GM18868 (cell line): ENCODE results near the gene SLC30A7.
"Not testable (repeated sequence)": the region's sequence is repeated elsewhere in the genome, so short reads cannot be mapped to it uniquely, and the experiment has no call there.

ENCODE experiments used
- ATAC-seq: cut with Tn5 transposase; IDR thresholded peaks from one replicate; pipeline ENCODE4 v1.9.1; 2021; ENCODE audit warnings: mild to moderate bottlenecking, moderate library complexity; ENCODE audit not compliant: unreplicated experiment

Gene SLC30A7

DNA sequence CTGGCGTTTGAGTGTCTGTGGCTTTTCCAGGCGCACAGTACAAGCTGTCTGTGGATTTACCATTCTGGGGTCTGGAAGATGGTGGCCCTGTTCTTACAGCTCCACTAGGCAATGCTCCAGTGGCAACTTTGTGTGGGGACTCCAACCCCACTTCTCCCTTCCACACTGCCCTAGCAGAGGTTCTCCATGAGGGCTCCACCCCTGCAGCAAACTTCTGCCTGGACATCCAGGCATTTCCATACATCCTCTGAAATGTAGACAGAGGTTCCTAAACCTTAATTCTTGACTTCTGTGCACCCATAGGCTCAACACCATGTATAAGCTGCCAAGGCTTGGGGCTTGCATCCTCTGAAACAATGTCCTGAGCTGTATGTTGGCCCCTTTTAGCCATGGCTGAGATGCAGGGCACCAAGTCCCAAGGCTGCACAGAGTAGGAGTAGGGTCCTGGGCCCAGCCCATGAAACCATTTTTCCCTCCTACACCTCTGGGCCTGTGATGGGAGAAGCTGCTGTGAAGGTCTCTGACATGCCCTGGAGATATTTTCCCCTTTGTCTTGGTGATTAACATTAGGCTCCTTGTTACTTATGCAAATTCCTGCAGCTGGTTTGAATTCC lies 5.9 kb upstream of the SLC30A7 start:
- not testable (repeated sequence) for ATAC-seq

DNA sequence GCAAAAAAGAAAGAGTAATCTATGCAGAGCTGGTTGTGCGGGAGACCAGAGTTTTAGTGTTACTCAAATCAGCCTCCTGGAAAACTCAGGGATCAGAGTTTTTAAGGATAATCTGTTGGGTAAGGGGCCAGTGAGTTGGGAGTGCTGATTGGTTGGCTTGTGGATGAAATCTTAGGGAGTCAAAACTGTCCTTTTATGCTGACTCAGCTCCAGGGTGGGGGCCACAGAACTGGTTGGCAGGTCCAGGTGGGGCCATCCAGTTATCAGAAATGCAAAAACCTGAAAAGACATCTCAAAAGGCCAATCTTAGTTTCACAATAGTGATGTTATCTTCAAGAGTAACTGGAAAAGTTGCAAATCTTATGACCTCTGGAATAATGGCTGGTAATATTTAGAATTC lies 4.5 kb upstream of the SLC30A7 start:
- no peak for ATAC-seq

DNA sequence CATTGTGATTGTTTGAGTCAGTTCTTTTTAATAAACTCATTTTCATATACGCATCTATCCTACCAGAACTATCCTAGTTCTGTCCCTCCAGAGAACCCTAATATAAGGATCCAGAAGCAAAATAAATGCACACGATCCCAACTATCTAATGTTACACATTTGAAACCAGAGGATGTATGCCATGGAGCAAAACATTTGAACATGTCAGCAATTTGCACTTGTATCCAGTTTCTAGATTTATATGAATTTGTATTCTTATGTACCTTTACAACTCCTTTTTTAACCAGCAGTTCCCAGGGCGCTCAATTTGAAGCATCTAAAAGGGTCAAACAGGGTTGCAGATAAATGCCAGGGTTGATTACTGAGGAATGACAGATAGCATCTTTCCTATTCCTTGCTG lies 3.3 kb upstream of the SLC30A7 start:
- ATAC-seq = no peak

DNA sequence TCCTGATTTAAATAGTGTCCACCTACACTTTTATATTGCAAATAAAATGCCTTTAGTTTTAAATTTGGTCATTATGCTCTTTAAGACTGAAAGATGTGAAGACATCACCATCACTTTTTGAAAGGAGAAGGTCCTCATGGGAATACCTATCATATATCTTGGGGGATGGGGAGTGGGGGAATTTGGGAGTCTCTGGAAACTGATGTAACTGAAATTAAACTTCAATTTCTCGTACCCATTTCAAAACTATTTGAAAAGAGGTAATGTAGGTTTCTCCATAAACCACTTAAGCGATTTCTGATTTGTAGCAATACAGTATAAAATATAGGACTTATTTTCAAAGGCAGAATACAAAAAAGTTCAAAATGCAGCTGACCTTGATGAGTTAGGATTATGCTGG lies 2.2 kb upstream of the SLC30A7 start:
- ATAC-seq = no peak

DNA sequence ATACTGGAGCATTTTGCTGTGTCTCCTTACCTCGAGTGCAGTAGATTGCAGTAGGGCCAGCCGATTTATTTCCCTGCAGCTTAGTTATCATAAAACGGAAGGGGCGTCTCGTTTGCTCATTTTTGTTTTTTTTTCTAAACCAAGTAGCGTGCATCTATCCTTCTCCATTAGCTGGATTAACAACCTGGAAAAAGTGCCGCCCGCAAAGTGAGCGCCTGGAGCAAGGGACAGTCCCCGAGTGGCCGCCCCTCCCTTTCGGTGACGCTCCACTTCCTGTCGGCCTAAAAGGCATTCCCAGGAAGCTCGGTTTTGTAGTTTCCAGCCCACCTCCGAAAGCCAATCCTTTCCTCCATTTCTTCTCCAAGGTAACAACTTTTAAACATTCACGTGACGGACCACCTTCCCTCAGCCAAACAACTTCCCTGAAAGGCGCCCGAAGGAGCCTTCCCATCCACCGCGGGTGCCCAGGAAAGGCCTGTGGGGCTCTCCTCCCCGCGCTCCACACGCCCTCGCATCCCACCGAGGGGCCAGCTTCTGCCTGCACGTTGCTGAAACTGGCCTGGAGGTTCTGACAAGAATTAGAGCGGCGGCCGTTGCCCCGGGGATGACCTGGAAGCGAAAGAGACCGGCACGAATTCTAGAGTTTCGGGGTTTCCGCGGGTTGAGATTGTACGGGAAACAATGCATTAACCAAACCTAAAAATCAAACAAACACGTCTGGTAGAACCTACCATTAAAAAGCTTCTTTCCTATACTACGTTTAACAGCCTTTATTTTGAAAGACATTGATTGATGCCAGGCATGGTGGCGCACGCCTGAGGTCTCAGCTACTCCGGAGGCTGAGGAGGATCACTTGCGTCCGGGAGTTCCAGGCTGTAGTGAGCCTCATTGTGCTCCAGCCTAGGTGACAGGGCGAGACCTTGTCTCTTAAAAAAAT lies 1.0 kb upstream of the SLC30A7 start, which contains the start of gene EXTL2:
Gene EXTL2, minus strand, starts transcription at position 240 of the 937 bp plus-strand sequence. CDS start 6,085 bp downstream, outside the sequence.
- ATAC-seq = peak; percentile 41

DNA sequence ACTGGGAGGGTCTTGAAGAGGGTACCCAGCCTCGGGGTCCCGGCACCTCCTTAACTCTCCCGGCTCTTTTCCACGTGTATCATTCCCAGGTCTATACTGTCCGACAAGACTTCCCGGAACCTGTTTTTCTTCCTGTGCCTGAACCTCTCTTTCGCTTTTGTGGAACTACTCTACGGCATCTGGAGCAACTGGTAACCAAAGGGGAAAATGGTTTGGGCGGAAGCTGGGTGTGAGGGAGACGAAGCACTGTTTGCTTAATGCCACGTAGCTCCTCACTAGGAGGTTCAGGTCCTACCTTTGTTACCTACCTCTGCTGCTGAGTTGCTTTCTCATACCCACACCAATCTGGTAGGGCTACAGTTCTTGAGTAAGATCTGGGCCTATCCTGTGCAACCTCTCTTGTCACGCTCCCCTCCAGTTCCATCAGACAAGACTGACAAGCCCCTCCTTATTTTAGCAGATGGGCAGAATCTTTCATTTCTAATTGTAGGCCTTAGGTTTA lies 642 bp downstream of the SLC30A7 start:
- ATAC-seq = peak; percentile 56

DNA sequence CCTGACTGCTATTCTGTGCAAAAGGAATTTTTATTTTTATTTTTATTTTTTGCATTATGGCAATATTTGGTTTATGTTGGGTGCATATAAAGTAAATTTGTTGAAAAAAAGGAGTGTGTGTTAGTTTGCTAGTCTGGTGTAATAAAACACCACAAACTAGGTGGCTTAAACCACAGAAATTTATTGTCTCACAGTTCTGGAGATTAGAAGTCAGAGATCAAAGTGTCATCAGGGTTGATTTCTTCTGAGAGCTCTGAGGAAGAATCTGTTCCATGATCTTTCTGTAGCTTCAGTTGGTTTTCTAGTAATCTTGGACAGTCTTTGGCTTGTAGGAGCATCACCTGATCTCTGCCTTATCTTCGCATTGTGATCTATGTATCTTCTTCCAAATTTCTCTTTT lies 6.5 kb downstream of the SLC30A7 start:
- ATAC-seq = no peak

DNA sequence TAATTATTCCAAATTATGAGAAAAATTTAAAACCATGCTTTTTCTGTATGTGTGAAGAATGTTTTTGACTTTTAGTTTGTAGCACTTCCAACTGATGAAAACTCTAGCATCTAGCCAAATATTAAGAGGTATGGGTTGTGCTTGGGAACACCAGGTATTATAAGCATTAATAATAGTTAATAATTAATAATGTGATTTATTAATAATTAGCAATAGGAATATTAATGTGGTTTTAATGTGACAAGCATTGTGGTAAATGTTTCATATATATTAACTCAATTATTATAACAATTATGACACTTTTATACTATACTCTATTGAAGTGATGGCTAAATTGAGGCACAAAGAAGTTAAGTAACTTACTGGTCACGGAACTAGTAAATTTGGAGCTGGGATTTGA lies 7.9 kb downstream of the SLC30A7 start:
- no peak for ATAC-seq

DNA sequence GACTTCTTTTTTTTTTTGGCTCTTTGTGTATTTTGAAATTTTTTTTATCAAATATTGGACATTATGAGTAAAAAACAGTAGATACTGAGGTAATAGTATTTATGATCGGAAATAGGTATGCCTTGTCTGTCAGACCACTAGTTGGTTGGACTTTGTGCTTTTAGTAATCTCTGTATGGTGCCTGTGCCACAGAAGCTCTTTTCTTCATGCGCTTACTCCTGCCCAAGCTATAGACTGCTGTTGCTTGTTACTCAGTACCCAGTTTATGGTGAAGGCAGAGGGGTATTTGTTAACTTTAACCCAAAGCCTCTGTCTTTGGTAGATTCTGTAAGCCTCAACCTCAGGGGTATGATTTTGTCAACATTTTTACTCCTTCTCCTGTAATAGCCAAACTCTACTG lies 8.6 kb downstream of the SLC30A7 start:
- ATAC-seq = no peak

DNA sequence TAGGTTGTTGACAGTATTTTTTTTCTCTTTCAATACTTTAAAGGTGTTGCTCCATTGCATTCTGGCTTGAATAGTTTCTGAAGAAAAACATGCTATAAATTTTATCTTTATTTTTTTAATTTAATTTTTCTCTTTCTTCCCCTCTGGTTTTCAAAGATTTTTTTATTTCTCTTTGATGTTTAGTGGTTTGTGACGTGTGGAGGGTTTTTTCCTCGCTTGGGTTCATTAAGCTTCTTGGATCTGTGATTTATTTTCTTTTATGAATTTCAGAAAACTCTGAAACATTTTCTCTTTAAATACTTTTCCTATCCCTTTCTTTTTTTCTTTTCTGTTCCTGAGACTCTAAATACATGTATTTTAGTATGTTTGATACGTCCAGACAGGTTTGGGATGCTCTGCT lies 9.3 kb downstream of the SLC30A7 start:
- no peak for ATAC-seq

DNA sequence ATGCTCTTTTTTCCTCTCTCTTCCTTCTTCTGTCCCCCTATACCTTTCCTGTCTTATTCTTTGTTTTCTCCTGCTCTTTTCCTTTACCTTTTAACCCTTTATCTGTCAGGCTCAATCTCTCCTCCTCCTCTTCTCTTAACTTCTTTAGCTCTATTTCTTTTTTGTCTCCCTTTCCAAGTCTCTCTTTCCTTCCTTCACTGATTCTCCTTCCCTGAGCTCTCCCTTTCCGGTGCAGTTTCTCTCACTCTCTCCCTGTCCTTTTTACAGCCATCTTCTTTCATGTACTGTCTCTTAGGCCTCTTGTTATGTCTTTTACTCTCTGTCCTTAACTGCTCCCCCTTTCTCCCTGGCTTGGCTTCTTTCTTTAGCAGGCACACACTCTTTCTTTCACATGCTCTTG lies 12.0 kb downstream of the SLC30A7 start:
- no peak for ATAC-seq

DNA sequence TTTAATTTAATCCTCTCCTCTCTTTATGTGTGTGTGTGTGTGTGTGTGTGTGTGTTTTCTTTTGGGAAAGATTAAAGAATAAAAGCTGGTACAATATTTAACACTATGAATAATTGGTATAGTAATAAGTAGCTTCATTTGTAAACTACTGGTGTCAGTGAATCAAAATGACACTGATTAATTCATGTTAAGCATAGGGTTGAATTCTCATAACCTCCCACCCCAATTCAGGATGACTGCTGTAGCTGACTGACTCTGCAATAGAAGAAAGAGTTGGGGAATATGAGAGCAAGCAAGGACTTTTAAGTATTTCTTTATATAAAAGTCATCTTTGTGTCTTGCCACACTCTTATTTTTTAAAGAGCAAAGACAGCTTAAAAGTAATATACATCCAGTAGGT lies 13.1 kb downstream of the SLC30A7 start:
- ATAC-seq = no peak

DNA sequence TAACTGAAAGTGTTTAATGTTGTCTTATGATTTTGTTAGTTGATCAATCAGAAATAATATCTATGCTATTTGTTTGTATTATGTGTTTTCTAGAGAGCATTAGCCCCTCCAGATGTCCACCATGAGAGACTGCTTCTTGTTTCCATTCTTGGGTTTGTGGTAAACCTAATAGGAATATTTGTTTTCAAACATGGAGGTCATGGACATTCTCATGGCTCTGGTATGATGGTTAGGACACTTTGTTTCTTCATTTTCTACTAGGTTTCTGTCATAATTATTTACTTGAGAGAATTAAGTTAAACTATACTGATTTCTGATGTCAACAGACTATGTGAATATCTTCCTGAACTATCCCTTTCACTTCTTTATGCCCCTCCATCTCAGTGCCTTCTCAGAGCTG lies 16.1 kb downstream of the SLC30A7 start:
- no peak for ATAC-seq

DNA sequence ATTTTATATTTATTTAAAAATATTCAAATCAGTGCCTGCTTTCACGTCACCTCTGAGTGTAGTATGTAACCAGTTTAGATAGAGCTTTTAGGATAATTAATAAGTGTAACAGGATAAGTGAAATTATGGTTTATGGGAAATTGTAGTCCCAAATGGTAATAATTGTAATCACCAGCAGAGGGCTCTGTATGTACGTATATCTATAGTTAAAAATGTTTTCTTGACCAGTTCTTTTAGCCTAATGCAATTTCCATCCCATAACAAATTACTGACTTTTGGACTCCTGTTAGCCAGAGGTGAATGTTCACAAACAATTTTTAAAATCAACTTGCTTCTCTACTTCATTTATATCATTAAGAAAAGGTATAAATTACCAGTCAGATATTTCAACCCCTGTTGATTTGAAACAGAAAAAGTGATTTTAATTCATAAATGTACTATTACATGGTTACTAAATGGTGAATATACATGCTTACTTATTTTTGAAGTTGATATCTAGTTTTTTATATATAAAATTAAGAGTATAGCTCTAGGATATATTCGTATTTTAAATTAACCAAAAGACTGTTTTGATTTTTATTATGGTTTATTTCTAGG lies 25.3 kb downstream of the SLC30A7 start:
- no peak for ATAC-seq

DNA sequence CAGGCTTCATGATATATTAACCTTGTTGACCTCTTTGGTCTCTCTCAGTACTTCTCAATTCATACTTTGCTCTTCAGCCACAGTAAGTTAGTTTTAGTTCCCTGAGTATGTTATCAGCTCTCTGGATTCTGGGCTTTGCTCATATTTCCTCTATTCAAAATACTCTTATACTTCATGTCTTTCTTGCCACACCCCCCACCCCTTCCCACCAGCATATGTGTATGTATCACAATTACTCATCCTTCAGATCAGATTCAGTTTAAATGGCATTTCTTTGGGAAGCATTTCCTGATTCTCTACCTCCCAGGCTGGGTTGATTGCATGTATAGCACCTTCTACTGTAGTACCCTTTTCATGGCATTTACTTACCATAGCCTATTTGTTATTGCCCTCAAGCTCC lies 28.3 kb downstream of the SLC30A7 start:
- ATAC-seq = no peak

DNA sequence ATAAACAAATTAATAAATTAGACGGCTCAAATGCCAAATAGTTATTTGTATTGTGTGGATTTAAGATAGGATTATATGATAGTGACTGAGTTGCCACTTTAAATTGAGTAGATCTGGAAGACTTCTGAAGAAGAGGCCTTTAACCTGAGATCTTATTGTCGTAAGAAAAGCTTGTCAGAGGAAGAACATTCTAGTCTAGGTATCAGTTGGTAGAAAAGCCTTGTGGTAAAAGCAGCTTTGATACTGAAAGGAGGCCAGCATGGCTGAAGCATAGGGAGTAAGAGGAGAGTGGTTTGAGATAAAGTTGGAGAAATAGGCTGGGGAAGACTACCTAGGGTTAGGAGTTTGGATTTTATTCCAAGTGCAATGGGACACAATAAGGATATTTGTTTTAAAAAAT lies 29.1 kb downstream of the SLC30A7 start:
- no peak for ATAC-seq

DNA sequence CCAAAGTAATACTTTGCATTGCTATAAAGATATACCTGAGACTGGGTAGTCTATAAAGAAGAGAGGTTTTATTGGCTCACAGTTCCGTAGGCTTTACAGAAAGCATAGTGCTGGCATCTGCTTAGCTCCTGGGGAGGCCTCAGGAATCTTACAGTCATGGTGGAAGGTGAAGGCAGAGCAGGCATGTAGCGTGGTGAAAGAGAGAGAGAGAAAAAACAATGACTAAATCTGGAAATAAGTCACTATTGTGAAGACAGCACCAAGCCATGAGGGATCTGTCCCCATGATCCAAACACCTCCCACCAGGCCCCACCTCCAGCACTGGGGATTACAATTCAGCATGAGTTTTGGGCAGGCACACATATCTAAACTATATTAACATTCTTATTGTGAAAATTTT lies 30.4 kb downstream of the SLC30A7 start:
- ATAC-seq = no peak

DNA sequence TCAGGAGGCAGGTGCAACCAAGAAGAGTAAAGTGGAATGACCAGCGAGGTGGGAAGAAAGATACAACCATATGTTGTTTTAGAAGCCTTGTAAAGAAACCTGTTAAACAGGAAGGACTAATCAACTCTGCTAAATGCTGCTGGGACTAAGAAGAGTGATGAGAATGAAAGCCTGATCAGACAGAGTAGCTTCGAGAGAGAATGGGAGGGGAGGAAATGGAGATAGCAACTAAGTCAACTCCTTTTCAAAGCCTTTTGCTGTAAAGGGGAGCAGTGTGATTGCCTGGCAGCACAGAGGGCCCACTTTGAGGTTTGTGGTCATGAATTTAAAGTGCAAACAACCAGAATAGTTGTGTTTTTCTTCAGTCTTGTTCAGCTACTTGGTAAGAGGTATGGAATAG lies 31.4 kb downstream of the SLC30A7 start:
- no peak for ATAC-seq

DNA sequence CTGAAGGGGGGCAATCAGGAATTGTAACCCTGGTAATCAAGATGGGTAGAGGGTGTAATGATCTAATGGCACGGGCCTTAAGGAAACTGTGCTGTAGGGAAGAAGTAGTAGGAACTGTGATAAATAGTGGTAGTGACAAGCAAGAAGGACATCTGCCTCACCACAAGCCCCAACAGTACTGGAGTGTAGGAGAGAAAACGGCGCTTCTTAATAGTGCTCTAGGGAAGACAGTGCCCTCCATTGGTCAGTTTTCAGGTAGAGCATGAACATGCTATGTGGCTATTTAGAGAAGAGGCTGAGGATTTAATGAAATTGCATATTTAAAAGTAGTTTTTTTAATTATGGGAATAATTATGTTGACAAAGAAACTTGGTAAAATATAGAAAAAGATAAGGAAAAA lies 32.2 kb downstream of the SLC30A7 start:
- no peak for ATAC-seq

DNA sequence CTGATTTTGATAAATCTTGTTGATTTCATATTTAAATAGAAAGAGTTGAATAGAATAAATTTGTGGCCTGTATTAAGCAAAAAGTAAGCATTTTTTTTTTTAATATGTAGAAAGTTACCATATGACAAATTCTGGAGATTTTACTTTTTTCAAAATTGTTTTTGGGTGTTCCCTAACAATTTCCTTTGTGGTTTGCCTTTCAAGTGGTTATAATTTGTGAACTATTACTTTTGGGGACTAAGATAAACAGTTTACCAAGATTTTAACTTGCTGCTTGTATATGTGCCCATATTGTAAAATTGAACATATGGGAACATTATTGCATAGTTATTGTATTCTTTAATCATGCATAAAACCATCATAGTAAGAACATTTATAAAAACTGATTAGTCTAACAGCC lies 34.6 kb downstream of the SLC30A7 start:
- no peak for ATAC-seq

DNA sequence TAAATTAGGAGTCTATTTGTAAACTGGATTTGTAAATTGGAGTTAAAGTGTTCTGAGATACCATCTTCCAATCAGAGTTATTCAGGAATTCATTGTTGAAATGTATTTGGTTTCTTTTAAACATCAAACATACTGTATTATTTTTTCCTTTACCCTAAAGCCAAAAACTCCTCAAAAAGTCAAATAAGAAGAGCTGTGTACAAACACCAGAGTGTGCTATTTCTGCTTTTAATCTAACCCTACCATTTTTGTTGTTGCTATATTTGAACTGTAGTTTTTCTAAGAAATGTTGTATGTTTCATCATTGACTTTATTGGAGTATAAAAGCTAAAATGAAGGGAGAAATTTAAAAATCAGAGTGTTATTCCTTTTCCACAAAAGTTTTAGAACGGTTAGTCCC lies 35.8 kb downstream of the SLC30A7 start:
- no peak for ATAC-seq

DNA sequence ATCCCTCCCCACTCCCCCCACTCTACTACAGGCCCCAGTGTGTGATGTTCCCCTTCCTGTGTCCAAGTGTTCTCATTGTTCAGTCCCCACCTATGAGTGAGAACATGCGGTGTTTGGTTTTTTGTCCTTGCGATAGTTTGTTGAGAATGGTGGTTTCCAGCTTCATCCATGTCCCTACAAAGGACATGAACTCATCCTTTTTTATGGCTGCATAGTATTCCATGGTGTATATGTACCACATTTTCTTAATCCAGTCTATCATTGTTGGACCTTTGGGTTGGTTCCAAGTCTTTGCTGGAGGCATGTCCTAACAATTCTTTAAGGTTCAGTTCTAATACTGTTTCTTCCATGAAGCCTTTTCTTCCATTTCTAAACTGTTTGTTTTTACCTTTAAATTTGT lies 37.7 kb downstream of the SLC30A7 start:
- not testable (repeated sequence) for ATAC-seq
